Measurements from ENCODE around the gene MACF1.
"Not testable (repeated sequence)": the region's sequence is repeated elsewhere in the genome, so short reads cannot be mapped to it uniquely, and the experiment has no call there.

Gene MACF1

DNA sequence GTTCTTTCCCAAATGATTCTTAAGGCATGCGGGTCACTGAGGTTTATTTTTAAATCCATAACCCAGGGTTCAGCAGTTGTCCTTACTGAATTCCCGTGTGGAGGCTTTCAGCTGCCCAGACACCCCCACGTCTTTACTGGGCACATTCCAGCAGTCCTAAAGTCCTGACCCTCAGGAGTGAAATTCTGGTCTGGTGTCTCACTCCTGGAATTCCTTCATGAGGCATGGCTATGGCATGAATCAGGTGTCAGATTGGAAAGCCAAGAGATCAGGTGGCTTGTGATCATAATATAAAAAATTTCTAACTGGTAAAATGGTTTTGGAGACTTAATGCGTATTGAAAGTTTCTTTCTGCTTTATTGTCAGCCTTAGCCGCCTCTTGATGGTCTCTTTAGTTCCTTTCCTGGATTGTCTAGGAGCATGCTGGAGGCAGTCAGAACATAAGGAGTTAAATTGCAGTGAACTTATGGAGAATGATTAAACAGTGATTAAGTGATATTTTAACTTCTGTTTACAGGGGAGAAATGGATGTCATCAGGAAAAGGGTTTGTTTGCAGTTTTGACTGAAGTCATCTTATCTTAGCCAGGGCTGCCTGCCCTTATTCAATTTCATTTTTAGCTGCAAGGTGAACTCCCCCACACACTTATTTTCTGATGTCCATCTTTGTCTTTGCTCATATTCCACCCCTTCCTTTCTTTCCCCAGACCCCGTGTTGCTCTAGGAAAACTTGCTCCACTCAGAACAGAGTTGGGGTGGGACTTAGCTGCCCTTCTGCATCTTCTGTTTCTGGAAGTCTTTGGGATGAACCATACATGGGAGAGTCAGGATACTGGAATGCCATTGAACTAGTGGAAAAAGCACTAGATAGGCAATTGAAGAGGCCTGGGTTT, 25.7 kb upstream of the MACF1 start:
- no peak for DNase-seq

DNA sequence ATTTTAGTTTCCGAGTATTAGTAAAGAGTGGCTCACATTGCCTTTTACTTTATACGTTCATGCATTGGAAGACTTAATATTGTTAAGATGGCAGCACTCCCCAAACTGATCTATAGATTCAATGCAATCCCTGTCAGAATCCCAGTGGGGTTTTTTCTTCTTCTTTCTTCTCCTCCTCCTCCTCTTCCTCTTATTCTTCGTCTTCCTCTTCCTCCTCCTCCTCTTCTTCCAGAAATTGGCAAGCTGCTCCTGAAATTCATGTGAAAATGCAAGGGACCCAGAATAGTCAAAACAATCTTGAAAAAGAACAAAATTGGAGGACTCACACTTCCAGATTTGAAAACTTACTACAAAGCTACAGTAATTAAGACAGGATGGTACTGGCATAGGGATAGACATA, 23.2 kb upstream of the MACF1 start:
- DNase-seq: no peak

DNA sequence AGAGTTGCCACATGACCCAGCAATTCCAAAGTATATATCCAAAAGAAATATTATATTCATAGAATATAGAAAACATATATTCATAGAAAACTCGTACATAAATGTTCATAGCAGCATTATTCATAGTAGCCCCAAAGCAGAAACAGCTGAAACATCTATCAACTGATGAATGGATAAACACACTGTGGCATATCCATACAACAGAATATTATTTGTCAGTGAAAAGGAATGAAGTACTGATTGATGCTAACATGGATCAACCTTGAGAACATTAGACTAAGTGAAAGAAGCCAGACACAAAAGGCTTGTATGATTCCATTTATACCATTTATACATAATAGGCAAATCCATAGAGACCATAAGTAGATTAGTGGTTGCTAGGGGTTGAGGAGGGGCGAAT, 21.7 kb upstream of the MACF1 start:
- no peak for DNase-seq

DNA sequence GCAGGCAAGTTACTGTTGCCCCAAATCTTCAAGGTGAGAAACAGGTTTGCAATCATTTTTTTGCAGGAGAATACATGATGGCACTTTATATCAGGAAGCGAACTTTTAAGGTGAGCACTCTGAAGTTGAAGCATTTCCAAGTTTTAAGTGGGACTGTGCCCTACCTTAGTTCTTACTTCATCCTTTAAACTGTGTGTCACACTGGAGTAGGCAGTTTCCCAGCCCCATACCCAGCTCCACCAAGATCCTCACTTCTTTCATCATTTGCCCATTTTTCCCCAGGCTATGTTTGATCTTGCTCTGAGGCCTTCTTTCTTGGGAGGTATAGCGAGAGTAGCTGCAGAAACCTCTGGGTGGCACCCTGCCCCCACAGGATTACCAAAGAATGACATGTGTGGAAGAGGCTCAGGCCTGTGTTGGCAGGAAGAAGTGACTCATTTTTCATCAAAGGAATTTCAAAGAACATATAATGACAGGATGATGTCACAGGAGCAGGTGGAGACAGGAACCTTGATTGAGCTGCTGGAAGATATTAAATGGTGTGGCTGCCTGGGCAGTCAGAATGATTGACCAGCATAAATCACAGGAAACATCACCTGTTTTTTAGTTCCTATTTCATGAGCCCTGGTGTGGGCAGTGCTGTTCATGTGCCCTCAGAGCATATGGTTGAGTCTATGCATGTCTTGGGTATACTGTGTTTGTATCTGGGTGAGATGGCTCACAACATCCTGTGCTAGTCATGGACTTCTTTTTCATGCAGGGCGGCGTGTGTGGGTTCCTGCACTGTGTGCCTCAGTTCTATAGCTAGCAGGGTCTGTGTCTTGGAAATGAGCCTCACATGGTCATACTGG, 20.8 kb upstream of the MACF1 start:
- no peak for DNase-seq

DNA sequence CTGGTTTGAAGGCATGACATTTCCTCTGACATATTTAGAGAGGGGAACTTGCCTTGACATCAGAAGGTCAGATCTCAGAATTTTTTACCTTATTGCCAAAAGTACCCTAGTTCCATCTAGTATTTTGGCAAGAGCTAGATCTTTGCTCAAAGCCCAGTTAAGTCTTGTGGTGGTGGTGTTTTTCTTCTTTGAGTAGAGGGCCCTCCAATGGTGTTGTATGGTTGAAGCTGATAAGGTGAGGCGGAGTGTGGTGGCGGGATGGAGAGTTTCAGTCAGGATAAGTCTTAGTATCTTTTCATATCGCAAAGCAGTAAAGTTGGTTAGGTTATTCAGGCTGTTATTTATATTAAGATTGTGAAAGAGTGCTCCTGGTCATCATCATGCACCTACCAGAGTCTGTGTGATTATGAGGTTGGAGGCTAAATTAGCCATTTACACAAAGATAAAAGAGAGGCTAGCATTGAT, 20.1 kb upstream of the MACF1 start:
- no peak for DNase-seq

DNA sequence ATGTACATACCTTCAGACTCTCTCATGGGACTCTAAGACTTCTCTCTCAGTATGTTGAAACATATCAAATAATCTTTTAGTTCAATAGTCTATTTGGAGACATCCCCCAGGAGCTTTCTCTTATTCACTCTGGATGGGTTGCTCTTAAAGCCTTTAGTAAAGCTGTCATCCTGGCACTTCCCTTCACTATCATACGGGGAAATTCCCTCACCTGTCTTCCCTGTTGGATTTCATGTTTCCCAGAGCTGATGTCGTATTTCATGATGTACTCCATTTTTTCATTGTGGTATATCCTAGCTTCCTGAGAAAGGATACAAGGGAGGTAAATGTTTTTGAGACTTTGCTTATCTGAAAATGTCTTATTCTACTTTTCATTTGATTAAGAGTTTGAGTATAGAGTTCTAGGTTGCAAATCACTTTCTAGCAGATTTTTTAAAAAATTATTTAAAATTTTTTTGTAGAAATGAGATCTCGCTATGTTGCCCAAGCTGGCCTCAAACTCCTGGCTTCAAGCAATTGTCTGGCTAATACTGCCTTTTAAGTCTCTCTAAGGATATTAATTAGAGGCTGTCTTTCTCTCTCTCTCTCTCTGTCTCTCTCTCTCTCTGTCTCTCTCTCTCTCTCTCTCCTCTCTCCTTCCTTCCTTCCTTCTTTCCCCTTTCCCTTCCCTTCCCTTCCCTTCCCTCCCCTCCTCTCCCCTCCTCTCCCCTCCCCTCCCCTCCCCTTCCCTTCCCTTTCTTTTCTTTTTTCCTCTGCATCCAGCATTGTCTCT, 17.0 kb upstream of the MACF1 start:
- no peak for DNase-seq

DNA sequence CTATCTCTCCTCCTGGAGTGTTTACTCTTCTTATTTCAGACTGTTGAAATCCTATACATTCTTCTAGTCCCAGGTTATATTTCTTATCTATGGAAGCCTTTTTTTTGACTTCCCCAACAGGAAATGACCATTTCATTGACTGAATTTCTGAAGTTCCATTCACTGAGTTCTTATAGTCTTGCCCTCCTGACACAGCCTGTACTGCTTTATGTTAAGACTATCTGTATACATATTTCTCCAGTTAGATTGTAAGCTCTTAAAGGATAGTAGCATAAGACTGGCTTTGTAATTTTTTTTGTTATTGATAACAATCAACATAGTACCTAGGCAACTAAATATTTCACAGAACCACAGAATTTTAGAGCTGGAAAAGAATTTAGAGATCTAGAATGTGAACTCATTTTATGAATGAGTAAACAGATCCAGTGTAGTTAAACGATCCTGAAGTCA, 14.9 kb upstream of the MACF1 start:
- no peak for DNase-seq

DNA sequence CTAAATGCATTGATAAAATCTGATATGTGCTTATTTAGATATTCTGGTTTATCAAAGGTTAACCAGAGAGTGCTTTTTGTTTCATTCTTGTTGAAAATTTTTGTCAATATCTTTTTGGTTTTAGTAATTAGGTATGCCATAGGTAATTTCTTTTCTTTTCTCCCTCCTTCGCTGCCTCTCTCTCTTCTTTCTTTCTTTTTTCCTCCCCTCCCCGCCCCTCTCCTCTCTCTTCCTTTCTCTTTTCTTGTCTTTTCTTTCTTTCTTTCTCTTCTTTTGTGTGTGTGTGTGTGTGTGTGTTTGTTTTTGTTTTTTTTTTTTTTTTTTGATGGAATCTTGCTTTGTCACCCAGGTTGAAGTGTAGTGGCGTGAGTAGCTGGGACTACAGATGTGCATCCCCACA, 14.4 kb upstream of the MACF1 start:
- no peak for DNase-seq

DNA sequence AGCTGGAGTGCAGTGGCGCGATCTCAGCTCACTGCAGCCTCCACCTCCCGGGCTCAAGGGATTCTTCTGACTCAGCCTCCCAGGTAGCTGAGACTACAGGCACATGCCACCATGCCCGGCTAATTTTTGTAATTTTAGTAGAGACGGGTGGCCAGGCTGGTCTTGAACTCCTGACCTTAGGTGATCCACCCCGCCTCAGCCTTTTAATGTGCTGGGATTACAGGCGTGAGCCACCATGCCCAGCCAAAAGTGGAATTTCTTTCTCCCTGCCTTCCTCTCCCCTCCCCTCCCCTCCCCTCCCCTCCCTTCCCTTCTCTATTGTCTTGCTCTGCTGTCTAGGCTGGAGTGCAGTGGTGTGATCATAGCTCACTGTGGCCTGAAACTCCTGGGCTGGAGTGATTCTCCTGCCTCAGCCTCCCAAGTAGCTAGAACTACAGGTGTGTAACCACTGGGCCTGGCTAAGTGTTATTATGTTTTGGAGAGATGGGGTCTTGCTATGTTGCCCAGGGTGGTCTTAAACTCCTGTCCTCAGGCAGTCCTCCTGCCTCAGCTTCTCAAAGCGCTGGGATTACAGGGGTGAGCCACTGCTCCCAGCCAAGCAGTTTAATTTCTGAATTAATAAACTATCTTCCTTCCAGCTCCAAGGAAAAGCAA, 10.0 kb upstream of the MACF1 start:
- no peak for DNase-seq

DNA sequence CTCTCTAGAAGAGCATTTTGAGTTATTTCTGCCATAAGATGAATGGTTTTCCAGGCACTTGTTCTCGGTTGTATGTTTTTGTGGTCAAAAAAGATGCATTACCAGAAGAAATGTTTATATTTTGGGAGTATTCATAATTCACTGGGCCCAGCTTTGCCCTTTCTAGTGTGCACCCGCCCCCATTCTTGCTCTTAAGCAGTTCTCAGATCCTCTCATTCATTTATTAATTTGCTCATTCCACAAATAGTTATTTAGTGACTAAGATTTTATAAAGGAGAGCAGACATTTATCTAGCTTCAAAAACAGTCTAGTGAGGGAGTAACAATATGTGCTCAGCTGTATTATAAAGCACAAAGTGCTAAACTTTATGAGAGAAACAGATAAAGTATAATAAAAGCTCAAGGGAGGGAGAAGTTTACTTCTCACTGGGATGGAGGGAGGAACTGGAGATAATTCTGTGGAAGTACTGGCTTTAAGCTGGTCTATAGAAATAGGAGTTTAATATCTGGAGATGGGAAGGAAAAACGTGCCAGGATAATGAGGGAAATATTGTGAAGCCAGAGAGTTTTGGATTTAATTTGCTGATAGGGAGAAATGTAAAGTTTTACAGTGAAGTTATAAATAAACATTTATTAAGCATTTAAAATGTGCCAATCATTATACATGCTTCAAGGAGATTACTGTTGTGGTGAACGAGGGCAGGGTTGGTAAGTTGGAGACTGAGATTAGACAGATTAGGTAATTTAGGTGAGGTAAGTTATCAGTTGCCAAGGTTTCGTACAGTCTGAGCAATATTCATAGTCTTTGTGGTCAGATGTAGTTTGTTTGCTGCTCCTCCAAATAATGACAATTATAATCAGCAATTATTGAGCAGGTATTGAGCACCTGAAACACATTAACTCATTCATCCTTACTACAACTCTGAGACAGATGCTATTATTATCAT, 9.1 kb upstream of the MACF1 start:
- DNase-seq: no peak

DNA sequence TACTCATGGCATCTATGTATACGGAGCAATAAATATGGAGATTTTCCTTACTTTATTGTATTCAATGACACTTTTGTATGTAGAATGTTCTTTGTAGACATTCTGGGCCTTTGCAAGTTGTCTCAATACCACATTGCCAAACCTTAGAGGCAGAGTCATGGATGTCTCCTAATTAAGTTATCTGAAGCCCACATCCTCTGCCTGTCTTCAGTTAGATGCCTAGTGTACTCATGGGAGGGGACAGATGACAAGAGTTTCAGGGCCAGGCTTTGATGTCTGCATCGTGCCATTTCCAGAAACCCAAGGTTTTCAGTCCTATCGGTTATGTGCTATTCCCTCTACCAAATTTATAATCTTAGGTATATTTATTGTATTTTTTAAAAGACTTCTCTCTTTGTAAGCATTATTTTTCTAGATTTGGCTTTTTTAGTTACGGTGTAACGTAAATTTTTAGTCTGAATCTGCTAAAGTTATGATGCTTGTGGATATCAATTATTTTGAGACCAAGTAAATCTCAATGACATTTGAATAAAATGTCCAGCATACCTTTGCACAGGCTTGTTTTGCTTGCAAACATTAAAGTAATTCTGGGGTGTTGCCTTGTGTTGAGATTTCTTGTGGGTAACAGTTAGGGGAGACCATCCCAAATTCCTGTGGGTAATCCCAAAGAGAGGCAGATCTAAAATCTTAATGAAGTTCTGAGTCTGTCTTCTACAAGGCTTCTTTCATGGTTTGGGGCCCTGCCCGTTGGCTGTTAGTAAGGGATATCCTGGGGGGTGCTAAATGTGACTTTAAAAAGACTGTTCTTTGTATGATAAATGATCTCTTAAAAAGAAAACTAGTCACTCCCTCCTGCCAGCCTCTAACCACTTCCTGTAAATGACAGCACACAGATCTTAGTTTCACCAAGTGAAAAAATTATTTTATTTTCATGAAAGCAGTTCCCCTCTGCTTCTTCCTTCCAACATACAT, 8.0 kb upstream of the MACF1 start:
- DNase-seq: no peak

DNA sequence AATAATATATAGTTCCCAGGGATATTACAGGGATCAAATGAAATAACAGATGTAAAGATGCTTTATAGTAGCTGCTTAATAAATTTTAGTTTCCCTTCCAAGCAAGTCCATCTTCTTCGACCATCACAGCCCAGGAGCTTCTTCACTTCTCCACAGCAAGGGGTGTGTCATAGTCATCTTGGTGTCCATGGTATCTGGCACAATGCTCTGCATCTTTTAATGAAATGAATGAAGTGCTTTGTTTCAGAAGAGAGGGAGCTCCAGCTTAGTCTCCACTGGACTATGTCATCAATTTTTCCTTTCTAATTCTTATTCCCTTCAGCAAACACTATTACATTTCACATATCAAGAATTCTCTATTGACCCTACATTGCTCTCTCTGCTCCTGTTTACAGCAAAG, 4.9 kb upstream of the MACF1 start:
- no peak for DNase-seq

DNA sequence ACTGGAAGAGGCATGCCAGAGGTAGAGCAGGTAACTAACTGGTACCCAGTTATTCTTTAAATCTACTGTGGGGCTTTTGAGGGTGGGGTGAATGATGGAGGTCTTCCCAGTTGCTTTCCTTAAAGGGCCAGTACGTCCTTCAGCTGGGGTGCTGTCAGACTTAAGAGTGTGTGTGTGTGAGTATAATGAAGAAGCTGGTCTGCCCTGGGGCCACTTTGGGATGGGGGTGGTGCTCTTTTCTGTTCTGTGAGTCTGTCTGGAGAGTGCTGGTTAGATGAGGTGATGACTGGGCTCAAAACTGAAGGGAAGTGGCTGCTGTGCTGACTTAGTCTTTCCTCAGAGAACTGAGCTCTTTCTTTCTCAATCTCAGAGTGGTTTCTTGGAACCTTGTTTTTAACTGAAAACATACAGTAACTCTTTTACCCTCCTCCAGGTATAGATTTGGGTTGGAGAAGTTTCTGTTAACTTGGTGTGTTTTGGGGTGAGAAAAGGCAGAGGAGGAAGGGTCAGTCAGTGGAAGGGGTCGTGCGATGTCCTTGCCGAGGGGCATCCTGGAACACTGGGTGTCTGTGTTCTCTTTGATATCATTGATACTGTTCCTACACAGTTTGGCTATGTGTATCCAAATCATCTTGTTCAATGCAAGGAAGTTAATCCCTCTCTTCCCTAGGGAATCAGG, 746 bp downstream of the MACF1 start:
- no peak for DNase-seq

DNA sequence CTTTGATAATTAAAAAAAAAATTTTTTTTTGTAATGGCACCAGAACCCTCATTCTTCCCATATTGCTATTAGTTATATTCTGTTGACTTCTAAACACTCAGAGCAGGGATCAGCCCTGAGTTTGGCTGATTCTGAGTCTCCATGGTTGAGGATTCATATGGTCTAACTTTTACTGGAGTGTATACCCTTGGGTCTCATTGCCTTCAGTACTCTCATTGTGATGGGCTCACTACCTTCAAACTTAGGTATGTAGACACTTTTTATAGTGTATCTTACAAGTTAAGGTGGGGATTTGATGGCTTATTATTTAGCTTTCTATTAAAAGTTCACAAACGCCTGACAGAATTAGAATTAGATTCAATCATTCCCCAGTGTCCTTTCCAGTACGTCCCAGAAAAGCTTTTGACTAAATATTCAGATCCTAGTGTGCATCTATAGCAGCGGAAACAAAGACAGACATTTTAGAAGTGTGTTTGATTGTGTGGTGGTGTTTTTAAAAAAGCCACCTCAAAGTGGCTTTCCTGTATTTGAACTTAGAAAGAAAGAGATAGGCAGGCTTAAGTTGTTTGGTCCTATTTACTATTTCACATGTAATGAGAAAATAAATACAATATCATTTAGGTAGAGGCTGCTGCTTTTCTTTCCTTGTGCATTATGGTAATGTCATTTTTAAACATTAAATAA, 1.4 kb downstream of the MACF1 start:
- no peak for DNase-seq

DNA sequence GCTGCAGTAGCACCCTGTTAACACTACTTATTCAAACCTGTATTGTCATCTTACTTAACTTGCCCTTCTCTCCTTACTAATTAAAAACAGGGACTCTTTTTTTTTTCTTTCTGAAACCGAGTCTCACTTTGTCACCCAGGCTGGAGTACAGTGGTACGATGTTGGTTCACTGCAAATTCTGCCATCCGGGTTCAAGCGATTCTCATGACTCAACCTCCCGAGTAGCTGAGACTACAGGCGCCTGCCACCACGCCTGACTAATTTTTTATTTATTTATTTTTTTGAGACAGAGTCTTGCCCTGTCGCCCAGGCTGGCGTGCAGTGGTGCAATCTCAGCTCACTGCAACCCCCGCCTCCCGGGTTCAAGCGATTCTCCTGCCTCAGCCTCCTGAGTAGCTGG, 3.9 kb downstream of the MACF1 start:
- not testable (repeated sequence) for DNase-seq

DNA sequence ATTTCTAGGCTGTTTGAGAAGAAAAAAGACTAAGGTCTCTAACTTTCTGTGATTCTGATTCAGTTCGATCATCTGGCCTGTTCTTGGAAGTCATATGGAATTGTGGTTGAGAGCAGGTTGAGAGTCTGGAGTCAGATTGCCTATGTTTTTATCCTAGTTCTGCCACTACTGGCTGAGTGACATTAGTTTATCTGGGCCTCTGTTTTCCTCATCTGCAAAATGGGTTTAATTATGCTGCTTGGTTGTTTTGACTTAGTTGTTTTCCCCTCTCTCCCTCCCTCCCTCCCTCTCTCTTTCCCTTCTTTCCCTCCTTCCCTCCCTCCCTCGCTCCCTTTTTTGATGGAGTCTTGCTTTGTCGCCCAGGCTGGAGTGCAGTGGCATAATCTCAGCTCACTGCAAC, 6.2 kb downstream of the MACF1 start:
- DNase-seq: no peak

DNA sequence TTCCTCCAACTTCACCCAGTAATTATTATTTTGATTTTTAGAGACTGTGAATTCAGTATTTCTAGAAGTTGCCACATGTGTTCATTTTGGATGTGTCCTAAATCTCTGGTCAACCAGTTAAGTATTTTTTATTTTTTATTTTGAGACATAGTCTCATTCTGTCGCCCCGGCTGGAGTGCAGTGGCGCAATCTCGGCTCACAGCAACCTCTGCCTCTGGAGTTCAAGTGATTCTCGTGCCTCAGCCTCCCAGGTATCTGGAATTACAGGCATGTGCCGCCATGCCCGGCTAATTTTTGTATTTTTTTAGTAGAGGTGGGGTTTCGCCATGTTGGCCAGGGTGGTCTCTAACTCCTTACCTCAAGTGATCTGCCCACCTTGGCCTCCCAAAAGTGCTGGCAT, 8.0 kb downstream of the MACF1 start:
- no peak for DNase-seq

DNA sequence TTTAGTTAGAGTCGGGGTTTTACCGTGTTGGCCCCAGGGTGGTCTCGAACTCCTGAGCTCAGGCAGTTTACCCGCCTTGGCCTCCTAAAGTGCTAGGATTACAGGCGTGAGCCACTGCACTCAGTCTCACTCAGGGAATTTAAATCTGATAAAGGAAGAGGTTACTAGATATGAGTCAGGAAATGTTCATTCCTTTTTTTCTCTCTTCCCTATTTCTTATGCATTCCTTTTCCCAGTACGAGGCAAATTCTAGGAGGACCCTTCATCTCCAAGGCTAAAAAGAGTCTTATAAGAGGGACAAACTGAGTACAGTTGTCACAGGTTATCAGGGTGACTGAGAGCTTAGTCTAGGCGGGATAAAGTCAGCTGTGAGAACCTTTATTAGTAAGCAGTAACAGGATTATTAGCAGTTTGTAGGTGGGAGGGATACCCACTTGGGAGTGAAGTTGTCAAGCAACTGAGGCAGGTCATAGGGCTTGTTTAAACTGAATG, 9.1 kb downstream of the MACF1 start:
- no peak for DNase-seq
